HUES64 (cell line): Measurements from ENCODE around the gene TRIP12.
A peak's percentile ranks its signal among the peaks of the same experiment; 100 is the strongest.
"Not testable (repeated sequence)": the region's sequence is repeated elsewhere in the genome, so short reads cannot be mapped to it uniquely, and the experiment has no call there.

Experiments
- H3K27ac ChIP-seq: 2 replicates; pipeline ENCODE4 v1.7.0; 2013; ENCODE audit warnings: low read depth, low read length, inconsistent platforms
- H3K27me3 ChIP-seq: 2 replicates; pipeline ENCODE4 v1.6.1; 2013; ENCODE audit warnings: mild to moderate bottlenecking, low read length; ENCODE audit not compliant: insufficient read depth
- H3K36me3 ChIP-seq: 2 replicates; pipeline ENCODE4 v1.6.1; 2013; ENCODE audit warnings: mild to moderate bottlenecking, low read length; ENCODE audit not compliant: insufficient read depth
- H3K4me1 ChIP-seq: 2 replicates; pipeline ENCODE4 v1.6.1; 2013; ENCODE audit warnings: mild to moderate bottlenecking, low read length, moderate library complexity; ENCODE audit not compliant: insufficient read depth
- H3K4me3 ChIP-seq: 2 replicates; pipeline ENCODE4 v1.5.1; 2013; ENCODE audit warnings: mild to moderate bottlenecking, low read length, moderate library complexity
- H3K9ac ChIP-seq: 2 replicates; pipeline ENCODE4 v1.6.1; 2013; ENCODE audit warnings: mild to moderate bottlenecking, low read depth, low read length
- H3K9me3 ChIP-seq: 2 replicates; pipeline ENCODE4 v1.6.1; 2013; ENCODE audit warnings: low read depth, low read length; ENCODE audit not compliant: insufficient read depth
- WGBS: fragments of 150-250, 120-280 bp; methylation state at CpG from one replicate; pipeline ENCODE4 v1.1.7; 2013; ENCODE audit warnings: missing lambda C conversion rate; 5-methylcytosine and 5-hydroxymethylcytosine counted together

TRIP12 gene

GRCh38 chr2:229920011-229920641 lies 1.7 kb downstream of the TRIP12 start:
- Histone ChIP-seq H3K27ac (0 out of 2 replicates have a peak overlapping the region, but pooled peaks have one; percentile 17), H3K9me3 (no peaks in the 10 kb centered on the region), H3K27me3 (no peaks in the 10 kb centered on the region), H3K36me3 (peaks cover 17% of the 10 kb centered on the region), H3K9ac (peak overlapping the region; percentile 62), H3K4me3 (peak overlapping the region; percentile 93), H3K4me1 (peaks cover 13% of the 10 kb centered on the region)
- WGBS: 12% methylated on average over 19 of the region's 20 CpGs

DNA sequence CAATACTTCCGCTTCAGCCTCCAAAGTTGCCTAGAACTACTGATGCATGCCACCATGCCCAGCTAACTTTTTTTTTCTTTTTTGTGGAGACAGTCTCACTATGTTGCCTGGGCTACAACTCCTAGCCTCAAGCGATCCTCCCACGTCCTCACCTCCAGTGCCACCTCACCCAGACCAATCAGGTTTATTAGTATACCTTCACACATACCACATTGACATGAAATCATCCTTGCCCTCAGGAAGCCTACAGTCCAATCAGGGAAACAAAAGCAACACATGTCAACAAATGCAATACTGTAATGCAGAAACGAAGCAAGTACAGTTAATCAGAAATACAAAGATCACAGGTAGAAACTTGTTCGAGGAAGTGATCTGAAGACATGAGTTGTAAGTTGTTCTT lies 4.0 kb downstream of the TRIP12 start:
- Histone ChIP-seq H3K27ac (no peak overlapping the region), H3K36me3 (peaks cover 17% of the 10 kb centered on the region), H3K27me3 (no peaks in the 10 kb centered on the region), H3K4me3 (no peak overlapping the region), H3K9ac (no peak overlapping the region), H3K4me1 (peaks cover 6% of the 10 kb centered on the region), H3K9me3 (no peaks in the 10 kb centered on the region)
- WGBS: 97% methylated on average over 5 of the region's 5 CpGs

- Histone ChIP-seq H3K9me3 (no peaks in the 10 kb centered on the region), H3K4me3 (no peak overlapping the region), H3K27me3 (no peaks in the 10 kb centered on the region), H3K4me1 (peaks cover 12% of the 10 kb centered on the region), H3K9ac (no peak overlapping the region), H3K27ac (no peak overlapping the region), H3K36me3 (peaks cover 23% of the 10 kb centered on the region)
- WGBS: 100% methylated on average over 1 of the region's 2 CpGs
Measured at GRCh38 chr2:229914171-229914570, 7.6 kb downstream of the TRIP12 start.

GRCh38 chr2:229910832-229911412 lies 10.9 kb downstream of the TRIP12 start:
- no peaks in the 10 kb centered on the region for H3K9me3 ChIP-seq
- H3K27me3 ChIP-seq: no peaks in the 10 kb centered on the region
- WGBS: 54% methylated on average over 1 of the region's 1 CpG
- no peak overlapping the region for H3K27ac ChIP-seq
- H3K4me3 ChIP-seq: no peak overlapping the region
- no peak overlapping the region for H3K9ac ChIP-seq
- peaks cover 12% of the 10 kb centered on the region for H3K4me1 ChIP-seq
- peaks cover 20% of the 10 kb centered on the region for H3K36me3 ChIP-seq

GRCh38 chr2:229910147-229910831 lies 11.5 kb downstream of the TRIP12 start:
- no peak overlapping the region for H3K9ac ChIP-seq
- peaks cover 20% of the 10 kb centered on the region for H3K36me3 ChIP-seq
- no peak overlapping the region for H3K27ac ChIP-seq
- H3K27me3 ChIP-seq: no peaks in the 10 kb centered on the region
- H3K4me1 ChIP-seq: peaks cover 12% of the 10 kb centered on the region
- H3K4me3 ChIP-seq: no peak overlapping the region
- H3K9me3 ChIP-seq: no peaks in the 10 kb centered on the region
- no CpG with 5 or more reads among the region's 1 CpG for WGBS

DNA sequence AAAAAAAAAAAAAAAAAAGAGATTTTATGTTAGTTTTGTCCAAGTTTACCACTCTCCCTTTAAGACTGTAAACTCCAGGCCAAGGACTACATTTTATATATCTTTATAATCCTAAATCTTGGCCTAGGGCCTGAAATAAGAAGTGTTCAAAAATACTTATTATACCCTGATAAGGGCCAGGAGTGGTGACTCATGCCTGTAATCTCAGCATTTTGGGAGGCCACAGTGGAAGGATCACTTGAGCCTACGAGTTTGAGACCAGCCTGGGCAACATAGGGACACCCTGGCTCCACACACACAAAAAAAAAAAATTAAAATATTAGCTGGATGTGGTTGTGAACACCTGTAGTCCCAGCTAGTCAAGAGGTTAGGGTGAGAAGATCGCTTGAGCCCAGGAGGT lies 12.7 kb downstream of the TRIP12 start:
- 100% methylated on average over 2 of the region's 2 CpGs for WGBS
- H3K9ac ChIP-seq: no peak overlapping the region

DNA sequence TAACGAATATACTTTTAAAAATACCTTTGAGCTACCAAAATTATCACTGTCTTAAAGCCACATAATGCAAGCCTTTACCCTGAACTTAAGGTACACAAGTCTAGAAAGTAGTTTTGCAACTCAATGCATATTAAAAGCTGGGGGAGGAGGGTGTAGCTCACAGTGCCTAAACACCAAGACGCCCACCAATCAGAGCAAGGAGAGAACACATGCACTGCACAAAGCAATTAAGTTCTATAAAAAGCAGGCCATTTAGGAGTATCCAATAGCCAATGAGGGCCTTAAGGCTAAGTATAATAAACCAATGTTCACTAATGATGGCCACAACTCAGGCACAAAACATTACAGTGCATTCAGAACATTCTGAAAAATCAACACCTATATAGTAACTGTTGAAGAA lies 16.2 kb downstream of the TRIP12 start:
- H3K27ac ChIP-seq: no peak overlapping the region
- H3K4me1 ChIP-seq: peaks cover 4% of the 10 kb centered on the region
- no peak overlapping the region for H3K9ac ChIP-seq
- WGBS: 89% methylated on average over 2 of the region's 2 CpGs
- H3K36me3 ChIP-seq: peaks cover 20% of the 10 kb centered on the region
- no peaks in the 10 kb centered on the region for H3K27me3 ChIP-seq
- no peaks in the 10 kb centered on the region for H3K9me3 ChIP-seq
- H3K4me3 ChIP-seq: no peak overlapping the region

More for the DNA sequence above, 12.7 kb downstream of the TRIP12 start:
- Histone ChIP-seq H3K36me3 (peaks cover 20% of the 10 kb centered on the region), H3K27ac (no peak overlapping the region), H3K27me3 (no peaks in the 10 kb centered on the region), H3K4me1 (peaks cover 12% of the 10 kb centered on the region), H3K9me3 (no peaks in the 10 kb centered on the region), H3K4me3 (no peak overlapping the region)

GRCh38 chr2:229903037-229903436 lies 18.8 kb downstream of the TRIP12 start:
- Histone ChIP-seq H3K9ac (no peak overlapping the region), H3K27ac (no peak overlapping the region), H3K4me1 (0 out of 2 replicates have a peak, but pooled peaks cover 8% of the 10 kb centered on the region), H3K36me3 (peaks cover 9% of the 10 kb centered on the region), H3K27me3 (no peaks in the 10 kb centered on the region), H3K9me3 (no peaks in the 10 kb centered on the region), H3K4me3 (no peak overlapping the region)
- 82% methylated on average over 3 of the region's 3 CpGs for WGBS

DNA sequence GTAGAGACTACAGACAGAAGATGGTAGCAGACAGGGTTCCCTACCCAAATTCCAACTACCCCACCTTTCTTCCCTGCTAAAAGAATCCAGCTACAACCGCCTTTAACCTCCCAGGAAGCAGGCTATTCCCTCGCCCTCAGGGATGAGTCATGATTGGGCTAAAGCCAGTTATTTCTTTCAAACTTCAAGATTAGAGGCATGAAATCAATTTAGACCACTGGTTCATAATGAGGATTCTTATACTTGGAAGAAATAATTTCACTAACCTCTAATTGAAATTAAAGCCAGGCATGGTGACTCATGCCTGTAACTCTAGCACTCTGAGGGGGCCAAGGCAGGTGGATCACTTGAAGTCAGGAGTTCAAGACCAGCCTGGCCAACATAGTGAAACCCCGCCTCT lies 20.0 kb downstream of the TRIP12 start:
- 0 out of 2 replicates have a peak, but pooled peaks cover 8% of the 10 kb centered on the region for H3K4me1 ChIP-seq
- no peaks in the 10 kb centered on the region for H3K36me3 ChIP-seq
- H3K4me3 ChIP-seq: no peak overlapping the region
- no peaks in the 10 kb centered on the region for H3K27me3 ChIP-seq
- 76% methylated on average over 3 of the region's 3 CpGs for WGBS
- H3K9ac ChIP-seq: no peak overlapping the region
- H3K27ac ChIP-seq: no peak overlapping the region
- H3K9me3 ChIP-seq: no peaks in the 10 kb centered on the region

DNA sequence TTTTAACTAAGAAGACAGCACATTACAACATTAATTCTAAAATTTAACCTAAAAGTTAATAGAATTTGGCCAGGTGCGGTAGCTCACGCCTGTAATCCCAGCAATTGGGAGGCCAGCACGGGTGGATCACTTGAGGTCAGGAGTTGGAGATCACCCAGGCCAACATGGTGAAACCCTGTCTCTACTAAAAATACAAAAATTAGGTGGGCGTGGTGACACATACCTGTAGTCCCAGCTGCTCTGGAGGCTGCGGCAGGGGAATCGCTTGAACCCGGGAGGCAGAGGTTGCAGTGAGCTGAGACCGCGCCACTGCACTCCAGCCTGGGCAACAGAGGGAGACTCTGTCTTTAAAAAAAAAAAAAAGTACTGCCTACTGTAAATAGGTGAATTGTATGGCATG lies 21.3 kb downstream of the TRIP12 start:
- not testable (repeated sequence) for H3K9me3 ChIP-seq, H3K36me3 ChIP-seq, H3K27me3 ChIP-seq, H3K27ac ChIP-seq, H3K4me1 ChIP-seq, H3K9ac ChIP-seq, H3K4me3 ChIP-seq
- WGBS: 93% methylated on average over 9 of the region's 9 CpGs

DNA sequence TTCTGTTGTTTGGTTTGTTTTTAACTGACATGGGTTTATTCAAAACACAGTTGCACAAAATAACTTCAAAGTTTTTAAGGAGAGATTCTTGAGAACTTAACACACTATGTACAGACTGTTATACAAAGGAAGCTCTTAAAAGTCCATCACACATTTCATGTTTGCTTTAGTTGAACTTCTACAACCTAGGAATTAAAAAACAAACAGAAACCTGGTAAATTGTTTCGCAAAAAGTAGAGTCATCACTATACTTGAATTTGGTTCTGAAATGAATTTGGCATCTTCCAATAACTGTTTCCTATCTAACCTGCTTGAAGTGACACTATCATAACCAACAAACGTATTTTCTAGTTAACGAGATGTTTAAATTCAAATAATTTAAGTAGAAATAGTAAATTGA lies 21.8 kb downstream of the TRIP12 start:
- Histone ChIP-seq H3K36me3 (no peaks in the 10 kb centered on the region), H3K4me3 (no peak overlapping the region), H3K9me3 (no peaks in the 10 kb centered on the region), H3K27ac (no peak overlapping the region), H3K9ac (no peak overlapping the region), H3K4me1 (peaks cover 9% of the 10 kb centered on the region; the same call in 1 of the 2 replicates), H3K27me3 (no peaks in the 10 kb centered on the region)
- 100% methylated on average over 1 of the region's 3 CpGs for WGBS
